GM13976 (cell line): ENCODE results near the gene VAX1.

Source experiments
- DNase-seq: peaks from one replicate; pipeline ENCODE4 v3.0.0; 2012; ENCODE audit warnings: low spot score
- in situ Hi-C: fragments of 300-500 bp; cut with MboI; formaldehyde crosslinking; loops from one replicate; pipeline ENCODE4 v1.12.0; 2022; ENCODE audit warnings: low sequenced_read_pairs, mixed read lengths, inconsistent platforms; ENCODE audit not compliant: unreplicated experiment
- TF ChIP-seq, protein P1 (sequence below): IDR thresholded peaks from 2 replicates; pipeline ENCODE4 v1.5.1; 2012; ENCODE audit warnings: borderline replicate concordance, mild to moderate bottlenecking; ENCODE audit not compliant: insufficient read depth; ENCODE audit errors: extremely low read depth, missing control alignments, control extremely low read depth

VAX1 gene

GRCh38 chr10:117140525-117140902 lies 2.4 kb upstream of the VAX1 start:
- TF ChIP-seq, protein P1, sequence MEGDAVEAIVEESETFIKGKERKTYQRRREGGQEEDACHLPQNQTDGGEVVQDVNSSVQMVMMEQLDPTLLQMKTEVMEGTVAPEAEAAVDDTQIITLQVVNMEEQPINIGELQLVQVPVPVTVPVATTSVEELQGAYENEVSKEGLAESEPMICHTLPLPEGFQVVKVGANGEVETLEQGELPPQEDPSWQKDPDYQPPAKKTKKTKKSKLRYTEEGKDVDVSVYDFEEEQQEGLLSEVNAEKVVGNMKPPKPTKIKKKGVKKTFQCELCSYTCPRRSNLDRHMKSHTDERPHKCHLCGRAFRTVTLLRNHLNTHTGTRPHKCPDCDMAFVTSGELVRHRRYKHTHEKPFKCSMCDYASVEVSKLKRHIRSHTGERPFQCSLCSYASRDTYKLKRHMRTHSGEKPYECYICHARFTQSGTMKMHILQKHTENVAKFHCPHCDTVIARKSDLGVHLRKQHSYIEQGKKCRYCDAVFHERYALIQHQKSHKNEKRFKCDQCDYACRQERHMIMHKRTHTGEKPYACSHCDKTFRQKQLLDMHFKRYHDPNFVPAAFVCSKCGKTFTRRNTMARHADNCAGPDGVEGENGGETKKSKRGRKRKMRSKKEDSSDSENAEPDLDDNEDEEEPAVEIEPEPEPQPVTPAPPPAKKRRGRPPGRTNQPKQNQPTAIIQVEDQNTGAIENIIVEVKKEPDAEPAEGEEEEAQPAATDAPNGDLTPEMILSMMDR = no peak
- in situ Hi-C loops = no loop called here
- DNase-seq = no peak

DNA sequence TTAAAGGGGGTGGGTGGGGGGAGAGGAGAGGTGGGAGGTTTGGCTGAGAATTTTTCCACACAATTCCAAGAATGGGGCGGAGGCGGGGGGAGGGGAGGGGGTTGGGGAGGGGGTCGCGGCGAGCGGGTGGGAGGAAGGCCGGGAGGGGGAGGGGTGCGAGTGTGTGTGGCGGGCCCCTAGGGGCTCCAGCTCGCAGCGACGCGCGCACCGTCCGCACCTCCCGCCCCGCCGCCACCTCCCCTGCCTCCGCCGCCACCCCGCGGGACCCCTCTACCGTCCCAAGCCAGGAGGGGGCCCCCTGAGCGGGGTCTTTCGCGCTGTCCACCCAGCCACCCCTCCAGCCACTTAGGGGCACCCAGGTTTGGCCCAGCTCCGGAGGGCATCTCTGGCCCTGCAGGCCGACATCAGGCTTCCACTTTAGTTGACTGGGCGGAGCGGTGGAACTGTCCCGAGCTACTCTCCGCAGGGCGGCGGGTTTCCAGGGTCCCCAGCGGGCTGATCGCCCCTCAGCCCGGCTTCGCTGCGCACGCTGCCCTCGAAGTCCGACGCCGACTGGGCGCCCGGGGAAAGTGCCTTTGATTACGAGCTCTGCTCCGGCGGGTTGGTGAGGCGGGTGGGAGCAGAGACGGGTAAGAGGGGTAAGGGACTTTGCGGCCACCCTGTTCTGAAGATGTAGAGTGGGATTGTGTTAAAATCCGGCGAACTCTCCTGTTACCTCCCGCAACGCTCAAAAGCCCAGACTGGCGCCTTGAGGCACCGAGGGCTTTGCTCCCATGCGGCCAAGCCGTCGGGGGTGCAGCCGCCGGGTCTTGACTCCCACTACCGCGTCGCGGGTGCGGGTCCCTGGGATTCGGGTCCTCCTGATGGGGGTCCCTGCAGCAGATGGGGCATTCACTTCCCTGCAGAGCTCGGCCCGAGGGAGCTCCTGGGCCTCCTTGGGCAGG lies 1.8 kb upstream of the VAX1 start:
- in situ Hi-C loops = no loop called here
- TF ChIP-seq, protein P1 = no peak

GRCh38 chr10:117138838-117139580 lies 939 bp upstream of the VAX1 start:
- in situ Hi-C loops = no loop called here
- TF ChIP-seq, protein P1 = no peak
- no peak for DNase-seq

More for the DNA sequence above, 1.8 kb upstream of the VAX1 start:
- DNase-seq = no peak

GRCh38 chr10:117137031-117137910 lies 799 bp downstream of the VAX1 start:
- DNase-seq = no peak
- TF ChIP-seq, protein P1 = no peak
- in situ Hi-C loops = no loop called here

DNA sequence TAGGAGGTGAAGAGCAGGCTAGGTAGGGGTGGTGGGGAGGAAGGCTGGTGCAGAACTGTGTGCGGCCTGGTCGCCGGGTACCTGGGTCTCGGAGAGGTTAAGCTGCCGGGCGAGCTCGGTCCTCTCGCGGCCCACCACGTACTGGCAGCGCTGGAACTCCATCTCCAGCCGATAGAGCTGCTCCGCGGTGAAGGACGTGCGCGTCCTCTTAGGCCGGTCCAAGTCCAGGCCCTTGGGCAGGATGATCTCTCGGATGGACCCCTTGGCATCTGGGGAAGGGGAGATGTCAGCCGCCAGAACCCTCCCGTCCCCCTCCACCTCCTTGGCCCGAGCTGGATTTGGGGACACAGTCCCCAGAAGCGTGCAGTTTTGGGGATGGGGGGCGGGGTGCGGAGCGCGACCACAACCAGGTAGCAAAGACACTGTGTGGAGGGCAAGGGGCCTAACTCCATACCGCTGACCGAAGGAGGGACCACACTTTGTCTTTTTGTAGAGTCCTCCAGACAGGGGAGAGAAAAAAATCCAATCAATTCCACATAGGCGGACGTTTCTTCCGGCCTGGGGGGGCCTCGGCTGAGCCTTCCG lies 1.6 kb downstream of the VAX1 start:
- in situ Hi-C loops = no loop called here
- DNase-seq = no peak
- TF ChIP-seq, protein P1 = no peak
